GM12864 (cell line): ENCODE measurements around the gene RAP1GAP2.

Source experiments
- DNase-seq: peaks from one replicate; pipeline ENCODE4 v3.0.0-alpha.2; 2011; ENCODE audit warnings: low read depth
- H3K4me3 ChIP-seq: 2 replicates; pipeline ENCODE4 v1.5.1; 2011; ENCODE audit warnings: mild to moderate bottlenecking, low read depth, low read length, control low read depth
- TF ChIP-seq, protein P1 (sequence below): IDR thresholded peaks from 2 replicates; pipeline ENCODE4 v1.5.1; 2011; ENCODE audit warnings: low read depth, mild to moderate bottlenecking, moderate library complexity, low read length, control low read depth, inconsistent platforms; ENCODE audit errors: missing control alignments

Gene RAP1GAP2

GRCh38 chr17:2963332-2964027 is 167.2 kb downstream of the RAP1GAP2 start:
- no peak for DNase-seq
- no peak overlapping the region for H3K4me3 ChIP-seq
- TF ChIP-seq, protein P1, sequence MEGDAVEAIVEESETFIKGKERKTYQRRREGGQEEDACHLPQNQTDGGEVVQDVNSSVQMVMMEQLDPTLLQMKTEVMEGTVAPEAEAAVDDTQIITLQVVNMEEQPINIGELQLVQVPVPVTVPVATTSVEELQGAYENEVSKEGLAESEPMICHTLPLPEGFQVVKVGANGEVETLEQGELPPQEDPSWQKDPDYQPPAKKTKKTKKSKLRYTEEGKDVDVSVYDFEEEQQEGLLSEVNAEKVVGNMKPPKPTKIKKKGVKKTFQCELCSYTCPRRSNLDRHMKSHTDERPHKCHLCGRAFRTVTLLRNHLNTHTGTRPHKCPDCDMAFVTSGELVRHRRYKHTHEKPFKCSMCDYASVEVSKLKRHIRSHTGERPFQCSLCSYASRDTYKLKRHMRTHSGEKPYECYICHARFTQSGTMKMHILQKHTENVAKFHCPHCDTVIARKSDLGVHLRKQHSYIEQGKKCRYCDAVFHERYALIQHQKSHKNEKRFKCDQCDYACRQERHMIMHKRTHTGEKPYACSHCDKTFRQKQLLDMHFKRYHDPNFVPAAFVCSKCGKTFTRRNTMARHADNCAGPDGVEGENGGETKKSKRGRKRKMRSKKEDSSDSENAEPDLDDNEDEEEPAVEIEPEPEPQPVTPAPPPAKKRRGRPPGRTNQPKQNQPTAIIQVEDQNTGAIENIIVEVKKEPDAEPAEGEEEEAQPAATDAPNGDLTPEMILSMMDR, result no peak

DNA sequence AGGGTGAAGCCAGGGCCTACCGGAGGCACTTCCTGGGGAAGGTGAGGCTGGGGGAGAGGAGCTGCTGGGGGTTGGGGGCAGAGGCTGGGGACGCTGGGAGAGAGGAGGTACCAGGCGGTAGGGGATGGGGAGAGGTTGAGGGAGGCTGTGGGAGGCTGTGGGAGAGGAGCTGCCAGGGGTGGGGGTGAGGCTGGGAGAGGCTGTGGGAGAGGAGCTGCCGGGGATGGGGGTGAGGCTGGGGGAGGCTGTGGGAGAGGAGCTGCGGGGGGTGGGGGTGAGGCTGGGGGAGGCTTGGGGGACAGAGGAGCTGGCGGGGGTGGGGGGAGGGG is 167.8 kb downstream of the RAP1GAP2 start:
- no peak overlapping the region for H3K4me3 ChIP-seq
- DNase-seq, result no peak
- TF ChIP-seq, protein P1, result no peak

DNA sequence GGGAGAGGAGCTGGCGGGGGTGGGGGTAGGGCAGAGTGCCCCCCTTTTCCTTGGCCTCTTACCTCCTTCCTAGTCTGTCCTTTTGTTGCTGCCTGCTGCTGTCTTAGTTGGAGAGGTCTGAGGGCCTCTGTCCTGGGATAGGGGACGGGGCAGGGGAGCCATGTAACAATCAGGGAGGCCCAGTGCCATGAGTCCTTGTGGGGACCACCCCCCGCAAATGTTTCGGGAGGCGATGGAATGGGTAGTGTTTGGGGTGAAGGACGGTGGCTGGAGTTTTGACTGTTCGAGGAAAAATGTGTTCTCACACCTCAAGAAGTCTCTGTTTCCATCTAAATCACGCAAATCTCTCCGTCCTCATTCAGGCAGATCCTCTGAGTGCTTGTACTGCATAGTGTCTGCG is 168.1 kb downstream of the RAP1GAP2 start:
- DNase-seq, result no peak
- TF ChIP-seq, protein P1, result no peak
- H3K4me3 ChIP-seq, result no peak overlapping the region

DNA sequence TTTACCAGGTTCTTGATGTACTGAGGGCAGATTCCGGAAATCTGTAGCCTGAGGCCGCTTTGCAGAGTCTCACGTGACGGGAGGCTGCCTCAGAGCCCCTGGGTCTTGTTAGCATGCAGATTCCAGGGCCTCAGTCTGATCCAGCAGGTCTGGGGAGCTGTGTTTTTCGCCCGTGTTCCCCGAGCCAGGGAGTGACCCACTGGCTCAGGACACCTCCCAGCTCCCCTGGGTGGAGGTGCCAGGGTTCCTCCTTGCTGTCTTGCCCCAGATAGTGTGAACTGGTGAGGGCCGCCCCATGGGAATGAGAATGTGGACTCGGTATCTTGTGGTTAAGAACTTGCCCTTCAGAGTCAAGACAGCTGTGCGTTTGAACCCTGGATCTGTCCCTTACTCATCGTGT is 168.6 kb downstream of the RAP1GAP2 start:
- no peak for DNase-seq
- TF ChIP-seq, protein P1, result no peak
- no peak overlapping the region for H3K4me3 ChIP-seq

GRCh38 chr17:2965621-2966595 is 169.7 kb downstream of the RAP1GAP2 start:
- DNase-seq, result no peak
- TF ChIP-seq, protein P1, result no peak
- H3K4me3 ChIP-seq, result no peak overlapping the region

DNA sequence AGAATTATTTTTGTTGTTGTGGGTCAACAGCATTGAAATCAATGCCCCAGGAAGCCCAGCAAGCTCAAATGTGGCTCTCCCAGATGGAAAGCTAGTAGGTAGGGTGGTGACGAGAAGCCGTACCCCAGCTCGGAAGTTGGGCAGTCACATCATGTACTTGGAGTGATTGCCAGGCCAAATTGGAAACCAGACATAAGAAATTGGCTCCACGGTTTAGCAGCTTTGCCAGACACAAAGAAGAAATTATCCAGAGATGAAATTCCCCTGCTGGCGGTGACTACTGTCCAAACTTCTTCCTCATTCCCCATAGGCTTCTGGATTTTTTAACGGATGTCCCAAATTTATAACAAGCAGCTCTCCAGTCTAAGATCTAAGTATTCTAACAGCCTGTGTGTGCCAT is 171.3 kb downstream of the RAP1GAP2 start:
- no peak for DNase-seq
- TF ChIP-seq, protein P1, result no peak

GRCh38 chr17:2971851-2972250 is 175.6 kb downstream of the RAP1GAP2 start:
- TF ChIP-seq, protein P1, result no peak
- no peak overlapping the region for H3K4me3 ChIP-seq
- no peak for DNase-seq

More for the DNA sequence above, 171.3 kb downstream of the RAP1GAP2 start:
- H3K4me3 ChIP-seq, result no peak overlapping the region
